ENCODE measurements around the gene WNT3A.
A peak's percentile ranks its signal among the peaks of the same experiment; 100 is the strongest.

The WNT3A gene

GRCh38 chr1:228066416-228066815, 59.6 kb downstream of the WNT3A start:
- ChIA-PET POLR2A (no interaction called here), CTCF (interaction anchor here (0.6 to 0.7 kb wide), 3 partner anchors 10 to 1440 kb away, joined by 3 read pairs; partner anchors contain the start of gene GJC2)
- H3K27ac ChIP-seq (ENCODE audit: extremely low read depth, low read depth, low read length): no peak overlapping the region
- H3K36me3 ChIP-seq (ENCODE audit: control insufficient read depth in 2 of 2, insufficient read depth in 1 of 2, low read length in 2 of 2): no peaks in the 10 kb centered on the region
- no peaks in the 10 kb centered on the region for H3K9me3 ChIP-seq (ENCODE audit: control insufficient read depth, insufficient read depth, low read depth, low read length)
- 0 out of 2 replicates have a peak, but pooled peaks have one; percentile 10 for TF ChIP-seq GLIS2 (tag by site-specific recombination; IDR thresholded peaks at IDR 0.05)
- TF ChIP-seq, protein P1, sequence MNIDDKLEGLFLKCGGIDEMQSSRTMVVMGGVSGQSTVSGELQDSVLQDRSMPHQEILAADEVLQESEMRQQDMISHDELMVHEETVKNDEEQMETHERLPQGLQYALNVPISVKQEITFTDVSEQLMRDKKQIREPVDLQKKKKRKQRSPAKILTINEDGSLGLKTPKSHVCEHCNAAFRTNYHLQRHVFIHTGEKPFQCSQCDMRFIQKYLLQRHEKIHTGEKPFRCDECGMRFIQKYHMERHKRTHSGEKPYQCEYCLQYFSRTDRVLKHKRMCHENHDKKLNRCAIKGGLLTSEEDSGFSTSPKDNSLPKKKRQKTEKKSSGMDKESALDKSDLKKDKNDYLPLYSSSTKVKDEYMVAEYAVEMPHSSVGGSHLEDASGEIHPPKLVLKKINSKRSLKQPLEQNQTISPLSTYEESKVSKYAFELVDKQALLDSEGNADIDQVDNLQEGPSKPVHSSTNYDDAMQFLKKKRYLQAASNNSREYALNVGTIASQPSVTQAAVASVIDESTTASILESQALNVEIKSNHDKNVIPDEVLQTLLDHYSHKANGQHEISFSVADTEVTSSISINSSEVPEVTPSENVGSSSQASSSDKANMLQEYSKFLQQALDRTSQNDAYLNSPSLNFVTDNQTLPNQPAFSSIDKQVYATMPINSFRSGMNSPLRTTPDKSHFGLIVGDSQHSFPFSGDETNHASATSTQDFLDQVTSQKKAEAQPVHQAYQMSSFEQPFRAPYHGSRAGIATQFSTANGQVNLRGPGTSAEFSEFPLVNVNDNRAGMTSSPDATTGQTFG (tag by site-specific recombination; IDR thresholded peaks at IDR 0.05; ENCODE audit: borderline replicate concordance): no peak
- no peak overlapping the region for H3K4me3 ChIP-seq (ENCODE audit: low read depth, low read length)
- no peaks in the 10 kb centered on the region for H3K4me1 ChIP-seq (ENCODE audit: control insufficient read depth, insufficient read depth, low read length)

DNA sequence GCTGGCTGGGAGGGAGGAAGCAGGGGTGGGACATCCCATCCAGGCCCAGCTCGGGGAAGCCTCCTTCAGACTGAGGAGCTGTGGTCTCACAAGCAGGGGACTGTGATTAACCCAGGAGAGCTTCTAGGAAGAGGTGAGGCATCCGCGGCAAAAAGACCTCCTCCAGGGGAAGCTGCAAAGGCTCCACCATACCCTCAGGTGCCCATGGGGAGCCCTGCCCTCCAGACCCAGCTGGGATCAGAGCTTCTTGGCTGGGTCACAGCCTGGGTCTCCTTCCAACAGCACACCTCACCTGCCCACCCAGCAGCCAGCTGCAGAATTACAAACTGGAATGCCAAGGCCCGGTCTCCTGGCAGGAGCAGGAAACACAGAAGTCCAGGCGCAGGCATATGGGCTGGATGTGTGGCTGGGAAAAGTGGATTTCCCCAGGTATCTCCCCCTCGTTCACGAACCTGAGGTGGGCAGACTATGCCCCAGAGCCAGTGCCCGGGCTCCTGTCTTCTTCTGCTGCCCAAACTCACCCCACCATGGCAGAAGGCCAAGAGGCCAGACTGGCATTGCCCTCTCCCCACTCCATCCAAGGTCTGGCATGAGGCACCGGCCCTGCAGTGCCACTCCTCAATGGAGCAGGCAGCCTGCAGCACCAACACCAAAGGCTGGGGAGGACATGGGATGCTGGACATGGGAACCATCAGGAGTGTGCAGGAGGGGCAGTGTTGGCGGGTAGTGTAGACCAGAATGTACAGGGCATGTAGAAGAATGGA, 60.3 kb downstream of the WNT3A start:
- Histone ChIP-seq H3K36me3 (ENCODE audit: control insufficient read depth in 2 of 2, insufficient read depth in 1 of 2, low read length in 2 of 2) (no peaks in the 10 kb centered on the region), H3K27ac (ENCODE audit: extremely low read depth, low read depth, low read length) (no peak overlapping the region), H3K4me3 (ENCODE audit: low read depth, low read length) (no peak overlapping the region), H3K9me3 (ENCODE audit: control insufficient read depth, insufficient read depth, low read depth, low read length) (no peaks in the 10 kb centered on the region), H3K4me1 (ENCODE audit: control insufficient read depth, insufficient read depth, low read length) (no peaks in the 10 kb centered on the region)
- CTCF ChIA-PET: interaction anchor here (0.6 to 0.7 kb wide), 3 partner anchors 11 to 1440 kb away, joined by 3 read pairs; partner anchors contain the start of gene GJC2
- POLR2A ChIA-PET: no interaction called here
- no peak for TF ChIP-seq ZNF112 (tag by site-specific recombination; IDR thresholded peaks at IDR 0.05)
- no peak for TF ChIP-seq ZNF837 (tag by site-specific recombination; IDR thresholded peaks at IDR 0.05)
- TF ChIP-seq, protein P2, sequence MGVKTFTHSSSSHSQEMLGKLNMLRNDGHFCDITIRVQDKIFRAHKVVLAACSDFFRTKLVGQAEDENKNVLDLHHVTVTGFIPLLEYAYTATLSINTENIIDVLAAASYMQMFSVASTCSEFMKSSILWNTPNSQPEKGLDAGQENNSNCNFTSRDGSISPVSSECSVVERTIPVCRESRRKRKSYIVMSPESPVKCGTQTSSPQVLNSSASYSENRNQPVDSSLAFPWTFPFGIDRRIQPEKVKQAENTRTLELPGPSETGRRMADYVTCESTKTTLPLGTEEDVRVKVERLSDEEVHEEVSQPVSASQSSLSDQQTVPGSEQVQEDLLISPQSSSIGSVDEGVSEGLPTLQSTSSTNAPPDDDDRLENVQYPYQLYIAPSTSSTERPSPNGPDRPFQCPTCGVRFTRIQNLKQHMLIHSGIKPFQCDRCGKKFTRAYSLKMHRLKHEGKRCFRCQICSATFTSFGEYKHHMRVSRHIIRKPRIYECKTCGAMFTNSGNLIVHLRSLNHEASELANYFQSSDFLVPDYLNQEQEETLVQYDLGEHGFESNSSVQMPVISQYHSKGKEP (tag by site-specific recombination; IDR thresholded peaks at IDR 0.05): no peak
- TF ChIP-seq IKZF3 (tag by site-specific recombination; IDR thresholded peaks at IDR 0.05): no peak
- TF ChIP-seq ZNF624 (tag by site-specific recombination; IDR thresholded peaks at IDR 0.05): no peak
- TF ChIP-seq ZNF426 (tag by site-specific recombination; IDR thresholded peaks at IDR 0.05): no peak
- TF ChIP-seq ZNF510 (tag by site-specific recombination; IDR thresholded peaks at IDR 0.05; ENCODE audit: insufficient replicate concordance): no peak
- TF ChIP-seq KLF9 (tag by site-specific recombination; IDR thresholded peaks at IDR 0.05; ENCODE audit: low read depth): no peak
- no peak for TF ChIP-seq ZNF169 (tag by site-specific recombination; IDR thresholded peaks at IDR 0.05)

DNA sequence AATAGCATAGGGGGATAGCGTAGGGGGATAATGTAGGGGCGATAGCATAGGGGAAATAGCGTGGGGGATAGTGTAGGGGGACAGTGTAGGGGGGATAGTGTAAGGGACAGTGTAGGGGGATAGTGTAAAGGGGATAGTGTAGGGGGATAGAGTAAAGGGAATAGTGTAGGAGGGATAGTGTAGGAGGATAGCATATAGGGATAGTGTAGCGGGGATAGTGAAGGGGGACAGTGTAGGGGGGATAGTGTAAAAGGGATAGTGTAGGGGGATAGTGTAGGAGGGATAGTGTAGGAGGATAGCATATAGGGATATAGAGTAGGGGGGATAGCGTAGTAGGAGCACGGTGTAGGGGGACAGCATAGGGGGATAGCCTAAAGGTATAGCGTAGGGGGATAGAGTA, 61.6 kb downstream of the WNT3A start:
- CTCF ChIA-PET: no interaction called here
- POLR2A ChIA-PET: no interaction called here
- H3K9me3 ChIP-seq (ENCODE audit: control insufficient read depth, insufficient read depth, low read depth, low read length): no peaks in the 10 kb centered on the region

More for the DNA sequence above, 61.6 kb downstream of the WNT3A start:
- TF ChIP-seq, protein P3, sequence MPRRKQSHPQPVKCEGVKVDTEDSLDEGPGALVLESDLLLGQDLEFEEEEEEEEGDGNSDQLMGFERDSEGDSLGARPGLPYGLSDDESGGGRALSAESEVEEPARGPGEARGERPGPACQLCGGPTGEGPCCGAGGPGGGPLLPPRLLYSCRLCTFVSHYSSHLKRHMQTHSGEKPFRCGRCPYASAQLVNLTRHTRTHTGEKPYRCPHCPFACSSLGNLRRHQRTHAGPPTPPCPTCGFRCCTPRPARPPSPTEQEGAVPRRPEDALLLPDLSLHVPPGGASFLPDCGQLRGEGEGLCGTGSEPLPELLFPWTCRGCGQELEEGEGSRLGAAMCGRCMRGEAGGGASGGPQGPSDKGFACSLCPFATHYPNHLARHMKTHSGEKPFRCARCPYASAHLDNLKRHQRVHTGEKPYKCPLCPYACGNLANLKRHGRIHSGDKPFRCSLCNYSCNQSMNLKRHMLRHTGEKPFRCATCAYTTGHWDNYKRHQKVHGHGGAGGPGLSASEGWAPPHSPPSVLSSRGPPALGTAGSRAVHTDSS (tag by site-specific recombination; IDR thresholded peaks at IDR 0.05): no peak
- TF ChIP-seq ZNF701 (tag by site-specific recombination; IDR thresholded peaks at IDR 0.05): no peak
- TF ChIP-seq ZNF791 (tag by site-specific recombination; IDR thresholded peaks at IDR 0.05): 0 out of 2 replicates have a peak, but pooled peaks have one; percentile 30
- TF ChIP-seq EGR2 (tag by site-specific recombination; IDR thresholded peaks at IDR 0.05; ENCODE audit: low read depth): peak; percentile 99
- TF ChIP-seq ZNF155 (tag by site-specific recombination; IDR thresholded peaks at IDR 0.05): no peak
- TF ChIP-seq, protein P4, sequence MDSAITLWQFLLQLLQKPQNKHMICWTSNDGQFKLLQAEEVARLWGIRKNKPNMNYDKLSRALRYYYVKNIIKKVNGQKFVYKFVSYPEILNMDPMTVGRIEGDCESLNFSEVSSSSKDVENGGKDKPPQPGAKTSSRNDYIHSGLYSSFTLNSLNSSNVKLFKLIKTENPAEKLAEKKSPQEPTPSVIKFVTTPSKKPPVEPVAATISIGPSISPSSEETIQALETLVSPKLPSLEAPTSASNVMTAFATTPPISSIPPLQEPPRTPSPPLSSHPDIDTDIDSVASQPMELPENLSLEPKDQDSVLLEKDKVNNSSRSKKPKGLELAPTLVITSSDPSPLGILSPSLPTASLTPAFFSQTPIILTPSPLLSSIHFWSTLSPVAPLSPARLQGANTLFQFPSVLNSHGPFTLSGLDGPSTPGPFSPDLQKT (IDR thresholded peaks at IDR 0.05; ENCODE audit: borderline replicate concordance, low read depth, low read length): no peak
- peak; percentile 98 for TF ChIP-seq ZFHX2 (tag by site-specific recombination; conservative IDR thresholded peaks at IDR 0.05)
- TF ChIP-seq PRDM1 (tag by site-specific recombination; IDR thresholded peaks at IDR 0.05): peak; percentile 28; the same call in 1 of the 2 replicates
- no peaks in the 10 kb centered on the region for H3K36me3 ChIP-seq (ENCODE audit: control insufficient read depth in 2 of 2, insufficient read depth in 1 of 2, low read length in 2 of 2)
- no peak overlapping the region for H3K4me3 ChIP-seq (ENCODE audit: low read depth, low read length)
- H3K27ac ChIP-seq (ENCODE audit: extremely low read depth, low read depth, low read length): no peak overlapping the region
- H3K4me1 ChIP-seq (ENCODE audit: control insufficient read depth, insufficient read depth, low read length): no peaks in the 10 kb centered on the region
